Tibial artery (tissue), 4 donors: ENCODE data around the gene TSHZ2.

ENCODE experiments used
- DNase-seq, 2 donors: peaks; one replicate each; pipeline ENCODE4 v3.0.0-alpha.2; 2019
- H3K27ac ChIP-seq, 2 donors: fragments of 200-600 bp; sonication (generic) in 1 of 2; 1 replicate in 1 of 2; 2 replicates in 1 of 2; pipeline ENCODE4 v1.5.1; 2018 to 2019; ENCODE audit warnings: mild to moderate bottlenecking in 1 of 2
- H3K27me3 ChIP-seq, 2 donors: fragments of 200-600 bp; sonication (generic) in 1 of 2; one replicate each; pipeline versions ENCODE4 v1.5.1 to v1.6.0; 2016 to 2019
- H3K36me3 ChIP-seq, 3 donors: fragments of 200-600 bp; sonication (generic) in 2 of 3; one replicate each; pipeline ENCODE4 v1.5.1; 2016 to 2019; ENCODE audit warnings: mild to moderate bottlenecking in 2 of 3
- H3K4me1 ChIP-seq, 4 donors: fragments of 200-600 bp; sonication (generic) in 2 of 4; 1 replicate in 3 of 4; 2 replicates in 1 of 4; pipeline ENCODE4 v1.5.1; 2016 to 2019
- H3K4me3 ChIP-seq, 2 donors: fragments of 200-600 bp; sonication (generic) in 1 of 2; 1 replicate in 1 of 2; 2 replicates in 1 of 2; pipeline ENCODE4 v1.5.1; 2018 to 2019; ENCODE audit warnings: mild to moderate bottlenecking in 2 of 2
- H3K9me3 ChIP-seq, 3 donors: fragments of 200-600 bp; sonication (generic) in 1 of 3; one replicate each; pipeline ENCODE4 v1.5.1; 2016 to 2019
- CTCF ChIP-seq, 2 experiments: fragments of 200-600 bp in 1 of 2; fragments of 450-650 bp in 1 of 2; IDR thresholded peaks; one replicate each; pipeline ENCODE4 v1.5.1; 2017 to 2019; ENCODE audit warnings: antibody characterized with exemption in 2 of 2, mild to moderate bottlenecking in 1 of 2, moderate library complexity in 1 of 2
- intact Hi-C: fragments of 100-400 bp; cut with DNase I; formaldehyde crosslinking; loops from one replicate; pipeline ENCODE4 v1.15.0; 2023; ENCODE audit warnings: low total_unique reads

TSHZ2 gene

GRCh38 chr20:53016534-53017042 lies 44.4 kb downstream of the TSHZ2 start:
- H3K4me3 ChIP-seq = no peak overlapping the region
- DNase-seq = no peak
- no peaks in the 10 kb centered on the region for H3K36me3 ChIP-seq
- H3K27ac ChIP-seq = no peak overlapping the region
- TF ChIP-seq CTCF (IDR thresholded peaks at IDR 0.05) = no peak
- no peaks in the 10 kb centered on the region for H3K9me3 ChIP-seq
- no peaks in the 10 kb centered on the region for H3K27me3 ChIP-seq
- intact Hi-C loops = no loop called here
- H3K4me1 ChIP-seq = peaks cover 0 to 3% (median 0%) of the 10 kb centered on the region in 4 donors

DNA sequence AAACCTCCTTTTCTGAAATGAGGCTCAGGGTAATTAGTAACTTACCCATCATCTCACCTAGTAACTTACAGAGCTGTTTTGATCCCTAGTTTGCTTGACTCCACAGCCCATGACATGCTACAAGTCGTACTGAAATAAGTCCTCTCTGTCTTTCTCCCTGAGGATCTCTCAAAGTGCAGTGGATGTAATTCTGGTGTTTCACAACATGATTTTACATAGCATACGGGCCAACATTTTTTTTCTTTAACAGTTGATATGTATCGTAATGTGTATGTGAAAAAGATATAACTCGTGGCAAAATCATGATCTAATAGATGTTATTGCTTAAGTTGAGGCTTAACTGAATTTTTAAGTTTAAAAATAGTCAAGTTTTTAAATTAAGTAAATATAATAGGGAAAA lies 45.0 kb downstream of the TSHZ2 start:
- H3K36me3 ChIP-seq = no peaks in the 10 kb centered on the region
- no peaks in the 10 kb centered on the region for H3K27me3 ChIP-seq
- H3K27ac ChIP-seq = no peak overlapping the region
- H3K9me3 ChIP-seq = no peaks in the 10 kb centered on the region
- no peak for DNase-seq
- H3K4me3 ChIP-seq = no peak overlapping the region
- TF ChIP-seq CTCF (IDR thresholded peaks at IDR 0.05) = no peak
- H3K4me1 ChIP-seq = peaks cover 0 to 3% (median 0%) of the 10 kb centered on the region in 4 donors
- intact Hi-C loops = no loop called here

GRCh38 chr20:53019464-53019863 lies 47.3 kb downstream of the TSHZ2 start:
- no peak overlapping the region for H3K4me3 ChIP-seq
- no peak for TF ChIP-seq CTCF (IDR thresholded peaks at IDR 0.05)
- no peak overlapping the region for H3K27ac ChIP-seq
- no peak for DNase-seq
- no peaks in the 10 kb centered on the region for H3K9me3 ChIP-seq
- H3K36me3 ChIP-seq = no peaks in the 10 kb centered on the region
- H3K4me1 ChIP-seq = peaks cover 0 to 3% (median 0%) of the 10 kb centered on the region in 4 donors
- no peaks in the 10 kb centered on the region for H3K27me3 ChIP-seq
- intact Hi-C loops = no loop called here

DNA sequence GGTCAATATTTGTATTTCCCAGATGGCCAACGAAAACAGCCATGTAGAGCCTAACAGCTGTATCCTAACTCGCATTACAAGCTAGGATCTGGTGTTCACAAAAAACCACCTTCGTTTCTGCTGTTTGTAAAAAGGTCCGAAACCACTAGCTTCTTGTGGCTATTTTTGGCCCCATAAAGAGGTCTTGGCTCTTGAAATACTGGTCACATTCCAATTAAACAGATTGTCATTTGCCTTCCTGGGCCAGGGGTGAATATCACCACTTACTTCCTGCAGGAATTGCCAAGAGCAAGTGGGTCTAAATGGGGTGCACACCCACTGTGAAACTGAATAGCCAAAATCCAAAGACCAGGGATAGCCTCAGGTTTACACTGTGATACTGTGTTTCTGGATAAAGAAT lies 48.2 kb downstream of the TSHZ2 start:
- intact Hi-C loops = no loop called here
- Histone ChIP-seq H3K36me3 (no peaks in the 10 kb centered on the region), H3K27me3 (no peaks in the 10 kb centered on the region), H3K4me3 (no peak overlapping the region), H3K9me3 (no peaks in the 10 kb centered on the region), H3K27ac (no peak overlapping the region), H3K4me1 (peaks cover 0 to 3% (median 0%) of the 10 kb centered on the region in 4 donors)
- DNase-seq = no peak
- TF ChIP-seq CTCF (IDR thresholded peaks at IDR 0.05) = no peak

DNA sequence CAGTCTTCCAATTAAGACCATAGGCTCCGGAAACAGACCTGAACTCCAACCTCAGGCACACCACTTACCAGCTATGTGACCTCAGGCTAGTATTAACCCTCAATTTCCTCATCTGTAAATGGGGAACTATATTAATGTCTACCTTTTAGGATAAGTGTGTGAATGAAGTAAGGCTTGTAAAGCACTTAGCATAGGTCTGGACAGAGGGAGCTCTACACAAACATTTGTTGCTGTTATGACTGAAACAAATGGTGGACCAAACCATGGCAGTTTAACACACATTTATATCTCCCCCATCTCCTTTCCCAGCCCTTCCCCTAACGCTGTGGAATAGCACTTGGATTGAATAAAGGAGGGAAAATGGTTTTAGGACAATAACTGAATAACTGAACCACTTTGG lies 48.7 kb downstream of the TSHZ2 start:
- TF ChIP-seq CTCF (IDR thresholded peaks at IDR 0.05) = no peak
- H3K36me3 ChIP-seq = no peaks in the 10 kb centered on the region
- no peaks in the 10 kb centered on the region for H3K9me3 ChIP-seq
- no peak overlapping the region for H3K27ac ChIP-seq
- H3K4me1 ChIP-seq = peaks cover 0 to 3% (median 0%) of the 10 kb centered on the region in 4 donors
- no peaks in the 10 kb centered on the region for H3K27me3 ChIP-seq
- H3K4me3 ChIP-seq = no peak overlapping the region
- DNase-seq = no peak
- intact Hi-C loops = no loop called here

DNA sequence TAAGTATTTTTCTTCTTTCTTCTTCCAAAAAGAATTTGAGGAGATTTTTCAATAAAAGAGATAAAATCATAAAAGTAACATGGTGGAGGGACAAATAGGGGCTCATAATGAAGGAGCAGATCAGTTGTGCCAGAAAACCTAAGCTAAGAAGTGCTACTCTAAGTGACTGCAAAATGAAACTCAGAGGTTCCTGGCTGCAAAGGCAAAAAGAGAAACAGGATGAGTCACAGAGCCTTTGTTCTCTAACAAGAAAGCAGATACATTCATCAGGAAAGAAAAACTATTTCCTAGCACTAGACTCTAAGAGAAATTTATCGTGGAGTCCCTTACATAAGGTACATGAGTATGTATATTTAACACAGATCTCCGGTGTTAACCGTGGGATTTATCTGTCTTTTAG lies 49.8 kb downstream of the TSHZ2 start:
- Histone ChIP-seq H3K9me3 (no peaks in the 10 kb centered on the region), H3K4me1 (peaks cover 0 to 3% (median 0%) of the 10 kb centered on the region in 4 donors), H3K4me3 (no peak overlapping the region), H3K27ac (no peak overlapping the region), H3K27me3 (no peaks in the 10 kb centered on the region), H3K36me3 (no peaks in the 10 kb centered on the region)
- intact Hi-C loops = no loop called here
- no peak for TF ChIP-seq CTCF (IDR thresholded peaks at IDR 0.05)
- DNase-seq = no peak
